Peyer's patch (tissue), 4 donors: Measurements from ENCODE around the gene DIP2A. TPM values are rescaled to one million over a fixed set of nuclear protein-coding genes. Genes with fewer than 3 reads are reported as not detected.

ENCODE experiments used
- DNase-seq, 3 donors: peaks; one replicate each; pipeline ENCODE4 v3.0.0-alpha.2; 2017 to 2019
- H3K27ac ChIP-seq, 4 donors: fragments of 200-600 bp; sonication (generic); one replicate each; pipeline ENCODE4 v1.5.1; 2016 to 2019
- H3K27me3 ChIP-seq, 2 donors: fragments of 200-600 bp; sonication (generic); one replicate each; pipeline ENCODE4 v1.5.1; 2019
- H3K36me3 ChIP-seq, 3 donors: fragments of 200-600 bp; sonication (generic); one replicate each; pipeline ENCODE4 v1.5.1; 2016 to 2019
- H3K4me1 ChIP-seq, 4 donors: fragments of 200-600 bp; sonication (generic); one replicate each; pipeline ENCODE4 v1.5.1; 2016 to 2019
- H3K4me3 ChIP-seq, 4 donors: fragments of 200-600 bp; sonication (generic); 1 replicate in 3 of 4; 2 replicates in 1 of 4; pipeline ENCODE4 v1.5.1; 2016 to 2019; ENCODE audit warnings: mild to moderate bottlenecking in 1 of 4
- H3K9me3 ChIP-seq, 4 donors: fragments of 200-600 bp; sonication (generic); one replicate each; pipeline ENCODE4 v1.5.1; 2016 to 2019; ENCODE audit warnings: mild to moderate bottlenecking in 1 of 4
- POLR2A ChIP-seq, 2 donors: fragments of 450-650 bp; IDR thresholded peaks; one replicate each; pipeline ENCODE4 v1.5.1; 2017; ENCODE audit warnings: antibody characterized with exemption in 2 of 2, mild to moderate bottlenecking in 2 of 2, moderate library complexity in 2 of 2
- total RNA-seq, 4 donors: library from RNA; depleted of rRNA; stranded (reverse); fragments of >200 nt; gene quantifications; one replicate each; pipeline ENCODE4 v1.1.0, GENCODE V29; 2016
- TF ChIP-seq, protein P1 (sequence below), 6 experiments: fragments of 450-650 bp in 4 of 6; fragments of 200-600 bp in 2 of 6; sonication (generic) in 1 of 6; IDR thresholded peaks; one replicate each; pipeline ENCODE4 v1.5.1; 2017 to 2019; ENCODE audit warnings: antibody characterized with exemption in 6 of 6, mild to moderate bottlenecking in 3 of 6, moderate library complexity in 1 of 6

The DIP2A gene
- total RNA-seq, 4 donors from 2014 or later: 69.9 to 108 (median 85.3) TPM

- Histone ChIP-seq H3K4me3 (no peak overlapping the region), H3K9me3 (no peaks in the 10 kb centered on the region), H3K4me1 (no peaks in the 10 kb centered on the region), H3K27me3 (no peaks in the 10 kb centered on the region), H3K36me3 (peaks cover 0 to 7% (median 0%) of the 10 kb centered on the region in 3 donors), H3K27ac (no peak overlapping the region)
- no peak for DNase-seq
- TF ChIP-seq, protein P1, sequence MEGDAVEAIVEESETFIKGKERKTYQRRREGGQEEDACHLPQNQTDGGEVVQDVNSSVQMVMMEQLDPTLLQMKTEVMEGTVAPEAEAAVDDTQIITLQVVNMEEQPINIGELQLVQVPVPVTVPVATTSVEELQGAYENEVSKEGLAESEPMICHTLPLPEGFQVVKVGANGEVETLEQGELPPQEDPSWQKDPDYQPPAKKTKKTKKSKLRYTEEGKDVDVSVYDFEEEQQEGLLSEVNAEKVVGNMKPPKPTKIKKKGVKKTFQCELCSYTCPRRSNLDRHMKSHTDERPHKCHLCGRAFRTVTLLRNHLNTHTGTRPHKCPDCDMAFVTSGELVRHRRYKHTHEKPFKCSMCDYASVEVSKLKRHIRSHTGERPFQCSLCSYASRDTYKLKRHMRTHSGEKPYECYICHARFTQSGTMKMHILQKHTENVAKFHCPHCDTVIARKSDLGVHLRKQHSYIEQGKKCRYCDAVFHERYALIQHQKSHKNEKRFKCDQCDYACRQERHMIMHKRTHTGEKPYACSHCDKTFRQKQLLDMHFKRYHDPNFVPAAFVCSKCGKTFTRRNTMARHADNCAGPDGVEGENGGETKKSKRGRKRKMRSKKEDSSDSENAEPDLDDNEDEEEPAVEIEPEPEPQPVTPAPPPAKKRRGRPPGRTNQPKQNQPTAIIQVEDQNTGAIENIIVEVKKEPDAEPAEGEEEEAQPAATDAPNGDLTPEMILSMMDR (IDR thresholded peaks at IDR 0.05): no peak
- TF ChIP-seq POLR2A (IDR thresholded peaks at IDR 0.05): no peak
These were observed 126.7 kb downstream of the DIP2A start for GRCh38 chr21:46585191-46585953.

- TF ChIP-seq, protein P1 (IDR thresholded peaks at IDR 0.05): no peak
- no peak for TF ChIP-seq POLR2A (IDR thresholded peaks at IDR 0.05)
- peaks cover 0 to 16% (median 0%) of the 10 kb centered on the region in 4 donors for H3K9me3 ChIP-seq
- no peaks in the 10 kb centered on the region for H3K27me3 ChIP-seq
- no peaks in the 10 kb centered on the region for H3K4me1 ChIP-seq
- DNase-seq: no peak
- no peak overlapping the region for H3K27ac ChIP-seq
- no peaks in the 10 kb centered on the region for H3K36me3 ChIP-seq
- no peak overlapping the region for H3K4me3 ChIP-seq
These were observed 135.6 kb downstream of the DIP2A start for GRCh38 chr21:46594276-46594675.

- Histone ChIP-seq H3K4me1 (no peaks in the 10 kb centered on the region), H3K4me3 (no peak overlapping the region), H3K27me3 (no peaks in the 10 kb centered on the region), H3K36me3 (no peaks in the 10 kb centered on the region), H3K9me3 (peaks cover 0 to 16% (median 0%) of the 10 kb centered on the region in 4 donors), H3K27ac (no peak overlapping the region)
- DNase-seq: no peak
- no peak for TF ChIP-seq POLR2A (IDR thresholded peaks at IDR 0.05)
- TF ChIP-seq, protein P1 (IDR thresholded peaks at IDR 0.05): no peak
These were observed 137.5 kb downstream of the DIP2A start for GRCh38 chr21:46596201-46596600.

- H3K27ac ChIP-seq: no peak overlapping the region
- DNase-seq: no peak
- no peaks in the 10 kb centered on the region for H3K27me3 ChIP-seq
- TF ChIP-seq, protein P1 (IDR thresholded peaks at IDR 0.05): no peak
- TF ChIP-seq POLR2A (IDR thresholded peaks at IDR 0.05): no peak
- H3K4me1 ChIP-seq: no peaks in the 10 kb centered on the region
- peaks cover 0 to 16% (median 0%) of the 10 kb centered on the region in 4 donors for H3K9me3 ChIP-seq
- H3K4me3 ChIP-seq: no peak overlapping the region
- H3K36me3 ChIP-seq: no peaks in the 10 kb centered on the region
These were observed 138.3 kb downstream of the DIP2A start for GRCh38 chr21:46597031-46597430.

DNA sequence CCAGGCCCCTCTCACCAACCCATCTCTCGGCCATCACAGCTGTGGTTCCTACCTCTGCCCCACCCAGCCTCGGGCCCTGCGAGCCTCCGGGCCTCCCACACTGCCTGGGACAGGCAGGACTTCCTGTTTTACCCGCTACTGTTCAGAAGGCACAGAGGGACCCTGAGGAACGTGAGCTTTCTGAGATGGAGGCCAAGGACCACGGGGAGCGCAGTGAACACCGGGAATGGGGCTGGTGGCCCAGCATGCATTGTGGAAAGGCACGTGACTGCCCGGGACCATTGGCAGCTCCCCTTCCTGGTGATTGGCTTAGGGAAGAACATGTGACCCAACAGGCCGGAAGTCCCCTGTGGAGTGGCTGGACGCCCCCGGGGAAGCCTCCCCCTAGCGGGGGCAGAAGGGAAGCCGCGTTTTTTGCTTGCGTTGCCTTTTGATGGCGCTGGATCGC lies 139.2 kb downstream of the DIP2A start:
- H3K27me3 ChIP-seq: no peaks in the 10 kb centered on the region
- TF ChIP-seq, protein P1 (IDR thresholded peaks at IDR 0.05): no peak
- TF ChIP-seq POLR2A (IDR thresholded peaks at IDR 0.05): no peak
- no peaks in the 10 kb centered on the region for H3K4me1 ChIP-seq
- peaks cover 0 to 16% (median 0%) of the 10 kb centered on the region in 4 donors for H3K9me3 ChIP-seq
- H3K4me3 ChIP-seq: no peak overlapping the region
- H3K36me3 ChIP-seq: no peaks in the 10 kb centered on the region
- H3K27ac ChIP-seq: no peak overlapping the region
- no peak for DNase-seq
